Measurements from ENCODE around the gene NAV2. TPM values are rescaled to one million over a fixed set of nuclear protein-coding genes. Genes with fewer than 3 reads are reported as not detected.
"Not testable (repeated sequence)": the region's sequence is repeated elsewhere in the genome, so short reads cannot be mapped to it uniquely, and the experiment has no call there.

Gene NAV2
- total RNA-seq, 1 donor from 2014 or later, result 1.8 TPM

- no peak for DNase-seq (ENCODE audit: low read depth in 2 of 2)
Measured at GRCh38 chr11:19891022-19891421, 178.4 kb downstream of the NAV2 start.

GRCh38 chr11:19892387-19892786 lies 179.8 kb downstream of the NAV2 start:
- DNase-seq (ENCODE audit: low read depth in 2 of 2), result no peak

GRCh38 chr11:19892876-19893275 lies 180.2 kb downstream of the NAV2 start:
- no peak for DNase-seq (ENCODE audit: low read depth in 2 of 2)

GRCh38 chr11:19894404-19894803 lies 181.8 kb downstream of the NAV2 start:
- DNase-seq (ENCODE audit: low read depth in 2 of 2), result no peak

GRCh38 chr11:19895037-19895436 lies 182.4 kb downstream of the NAV2 start:
- DNase-seq (ENCODE audit: low read depth in 2 of 2), result not testable (repeated sequence)

GRCh38 chr11:19895776-19896175 lies 183.1 kb downstream of the NAV2 start:
- no peak for DNase-seq (ENCODE audit: low read depth in 2 of 2)

- DNase-seq (ENCODE audit: low read depth in 2 of 2), result peak; percentile 81 to 84
Measured at GRCh38 chr11:19903620-19904069, 191.0 kb downstream of the NAV2 start.

GRCh38 chr11:19905280-19905853 lies 192.7 kb downstream of the NAV2 start:
- DNase-seq (ENCODE audit: low read depth in 2 of 2), result peak; percentile 65 to 66

- no peak for DNase-seq (ENCODE audit: low read depth in 2 of 2)
Measured at GRCh38 chr11:19906126-19906525, 193.5 kb downstream of the NAV2 start.

GRCh38 chr11:19907008-19907579 lies 194.5 kb downstream of the NAV2 start:
- DNase-seq (ENCODE audit: low read depth in 2 of 2), result no peak

- DNase-seq (ENCODE audit: low read depth in 2 of 2), result no peak
Measured at GRCh38 chr11:19907839-19908238, 195.2 kb downstream of the NAV2 start.

- no peak for DNase-seq (ENCODE audit: low read depth in 2 of 2)
Measured at GRCh38 chr11:19910931-19911330, 198.3 kb downstream of the NAV2 start.

GRCh38 chr11:19912115-19912957 lies 199.7 kb downstream of the NAV2 start:
- DNase-seq (ENCODE audit: low read depth in 2 of 2), result no peak

GRCh38 chr11:19912958-19913892 lies 200.6 kb downstream of the NAV2 start:
- no peak for DNase-seq (ENCODE audit: low read depth in 2 of 2)

GRCh38 chr11:19913893-19914249 lies 201.2 kb downstream of the NAV2 start:
- DNase-seq (ENCODE audit: low read depth in 2 of 2), result no peak

GRCh38 chr11:19915808-19916207 lies 203.2 kb downstream of the NAV2 start:
- no peak for DNase-seq (ENCODE audit: low read depth in 2 of 2)

GRCh38 chr11:19917069-19917468 lies 204.4 kb downstream of the NAV2 start:
- no peak for DNase-seq (ENCODE audit: low read depth in 2 of 2)

GRCh38 chr11:19918302-19919049 lies 205.8 kb downstream of the NAV2 start:
- DNase-seq (ENCODE audit: low read depth in 2 of 2), result no peak

- peak; percentile 32 to 97 for DNase-seq (ENCODE audit: low read depth in 2 of 2)
Measured at GRCh38 chr11:19919050-19919561, 206.5 kb downstream of the NAV2 start.

GRCh38 chr11:19920982-19921381 lies 208.3 kb downstream of the NAV2 start:
- no peak for DNase-seq (ENCODE audit: low read depth in 2 of 2)

Data from lung microvascular endothelial cell (primary cell).